SW480 (cell line): ENCODE measurements around the gene GRIK4.
A peak's percentile ranks its signal among the peaks of the same experiment; 100 is the strongest.
"Not testable (repeated sequence)": the region's sequence is repeated elsewhere in the genome, so short reads cannot be mapped to it uniquely, and the experiment has no call there.

Experiments
- DNase-seq: peaks from one replicate; pipeline ENCODE4 v3.0.0-alpha.2; 2016; ENCODE audit warnings: low spot score

The GRIK4 gene

GRCh38 chr11:120995184-120995583, 483.6 kb downstream of the GRIK4 start:
- no peak for DNase-seq

DNA sequence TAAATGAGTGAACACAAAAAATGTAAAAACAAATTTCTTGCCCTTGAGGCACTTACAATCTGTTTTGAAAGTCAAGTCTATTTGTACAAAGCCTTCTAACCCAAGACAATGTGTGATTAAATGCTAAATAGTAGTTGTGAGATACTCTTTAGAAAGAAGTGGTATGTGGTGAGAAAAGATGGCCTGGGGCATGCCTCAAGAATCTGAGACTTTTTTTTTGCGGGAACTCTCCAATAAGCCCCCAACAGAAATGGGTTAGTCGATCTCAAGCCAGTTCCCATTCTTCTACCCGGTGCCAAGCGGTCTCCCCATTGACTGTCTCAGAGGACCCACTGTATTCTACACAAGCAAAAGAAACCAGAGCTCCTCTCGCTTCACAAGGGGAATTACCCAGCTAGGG, 485.4 kb downstream of the GRIK4 start:
- no peak for DNase-seq

DNA sequence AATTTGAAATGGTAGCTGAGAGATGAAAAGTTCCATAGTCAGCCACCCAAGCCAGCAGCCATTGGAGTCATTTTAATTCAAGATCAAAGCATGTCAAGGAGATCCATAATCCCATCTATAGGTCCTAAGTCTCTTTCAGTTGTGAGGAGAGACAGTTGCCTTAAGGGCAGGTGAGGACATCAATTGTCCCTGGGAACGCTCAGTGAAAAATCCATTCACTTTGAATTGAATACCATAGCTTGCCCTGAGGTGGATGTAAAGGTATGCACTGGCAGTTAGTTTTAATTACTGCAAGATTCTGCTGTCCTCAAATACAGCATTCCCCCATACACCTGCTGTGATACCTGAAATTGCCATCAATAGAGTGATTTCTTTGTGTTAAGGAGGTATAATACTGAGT, 487.0 kb downstream of the GRIK4 start:
- no peak for DNase-seq

DNA sequence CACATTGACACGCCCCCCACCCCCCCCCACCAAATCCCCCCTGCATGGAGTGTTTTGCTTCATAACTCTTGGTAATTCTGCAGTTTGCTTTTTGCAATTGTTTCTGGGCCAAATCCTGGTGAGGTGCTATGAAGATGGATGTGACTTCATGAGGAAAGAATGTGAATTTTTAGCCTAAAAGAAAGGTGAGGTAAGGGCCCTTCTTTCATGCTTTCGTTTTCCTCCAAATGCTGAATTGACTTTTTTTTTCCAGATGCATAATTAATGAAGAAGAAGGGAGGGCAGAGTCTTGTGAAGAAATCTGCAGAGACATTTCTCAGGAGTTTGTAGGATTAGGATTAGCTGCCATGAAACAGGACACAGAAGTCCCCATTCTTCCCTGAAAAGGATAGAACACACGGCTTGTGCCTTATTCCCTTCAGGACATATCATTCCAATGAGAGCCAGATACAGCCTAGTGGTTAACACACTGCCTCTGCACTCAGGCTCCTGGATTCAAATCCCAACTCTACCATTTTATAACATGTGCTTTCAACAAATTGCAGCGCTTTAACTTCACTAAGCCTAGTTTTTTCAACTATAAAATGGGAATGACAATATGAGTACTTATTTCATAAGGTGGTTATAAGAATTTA, 492.8 kb downstream of the GRIK4 start:
- no peak for DNase-seq

GRCh38 chr11:121006922-121007321, 495.4 kb downstream of the GRIK4 start:
- no peak for DNase-seq

GRCh38 chr11:121008551-121008950, 497.0 kb downstream of the GRIK4 start:
- DNase-seq = no peak

DNA sequence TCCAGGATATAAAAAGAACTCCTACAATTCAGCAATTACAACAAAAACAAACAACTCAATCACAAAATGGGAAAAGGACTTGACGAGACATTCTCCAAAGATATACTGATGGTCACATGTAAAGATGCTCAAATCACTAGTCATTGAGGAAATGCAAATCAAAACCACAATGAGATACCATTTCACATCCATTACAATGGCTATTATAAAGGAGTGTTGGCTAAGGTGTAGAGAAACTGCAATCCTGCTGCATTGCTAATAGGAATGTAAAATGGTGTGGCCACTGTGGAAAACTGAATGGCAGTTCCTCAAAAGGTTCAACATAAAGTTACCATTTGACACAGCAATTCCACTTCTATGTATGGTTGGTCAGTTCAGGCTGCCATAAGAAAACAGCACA, 500.5 kb downstream of the GRIK4 start:
- DNase-seq = no peak

DNA sequence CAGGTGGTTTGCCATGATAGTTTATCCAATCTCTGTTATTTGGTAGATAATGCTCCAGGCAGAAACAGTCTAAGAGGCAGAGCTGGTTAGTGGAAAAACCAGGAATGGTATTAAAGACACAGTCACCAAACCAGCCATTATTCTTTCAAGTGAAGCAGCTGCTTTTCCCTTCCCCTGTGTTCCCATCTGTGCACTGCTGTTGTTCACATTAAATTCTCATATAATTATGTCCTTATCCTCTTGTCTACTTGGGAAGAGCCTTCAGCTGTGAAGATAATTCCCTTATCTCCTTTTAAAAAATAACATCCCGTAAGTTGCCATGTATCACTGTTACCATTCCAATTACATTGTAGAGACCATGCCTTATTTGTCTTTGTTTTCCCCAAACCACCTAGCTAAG, 507.2 kb downstream of the GRIK4 start:
- DNase-seq = no peak

- not testable (repeated sequence) for DNase-seq
Observed at GRCh38 chr11:121021718-121022117, 510.2 kb downstream of the GRIK4 start.

- DNase-seq = peak; percentile 65
Observed at GRCh38 chr11:121023848-121024751, 512.6 kb downstream of the GRIK4 start, which contains the start of gene TBCEL. Gene TBCEL (plus strand): TSS chr11:121024102. CDS start chr11:121045691, 21,589 bp downstream.

DNA sequence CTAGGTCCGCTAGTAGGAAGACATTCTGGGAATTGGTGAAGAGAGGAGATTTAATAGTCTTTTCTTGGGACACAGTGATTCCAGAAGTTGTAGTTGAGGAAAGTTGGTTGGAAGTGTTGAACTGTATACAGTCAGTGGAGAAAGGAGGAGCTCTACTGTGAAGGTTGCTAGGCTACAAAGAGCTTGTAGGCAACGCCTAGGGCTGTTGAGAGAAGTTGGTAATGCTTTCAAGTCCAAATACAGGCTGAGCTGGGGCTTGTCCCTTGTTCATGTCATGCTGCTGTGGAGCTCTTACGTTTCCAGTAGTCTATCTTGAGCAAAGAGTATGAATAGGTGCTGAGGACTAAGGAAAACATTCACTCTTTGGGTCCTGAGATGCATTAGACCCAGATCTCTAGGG, 513.4 kb downstream of the GRIK4 start:
- DNase-seq = no peak

DNA sequence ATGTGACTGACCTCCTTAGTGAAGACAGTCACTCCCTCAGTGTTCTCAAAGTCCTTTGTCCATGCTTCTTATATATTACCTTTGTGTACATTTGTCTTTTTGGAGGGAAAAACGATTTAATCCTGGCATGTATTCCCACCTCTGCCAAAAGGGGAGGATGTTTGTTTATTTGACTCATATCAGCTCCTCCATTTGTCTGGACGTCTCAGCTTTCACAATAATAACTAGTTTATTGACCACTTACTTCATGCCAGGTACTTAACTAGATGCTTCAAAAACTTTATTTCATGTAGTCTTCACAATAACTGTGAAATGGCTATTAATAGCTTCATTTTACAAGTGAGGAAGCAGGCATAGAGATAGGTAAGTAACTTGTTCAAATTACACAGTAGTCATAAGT, 517.6 kb downstream of the GRIK4 start:
- DNase-seq = no peak

GRCh38 chr11:121029813-121030445, 518.4 kb downstream of the GRIK4 start:
- DNase-seq = no peak

DNA sequence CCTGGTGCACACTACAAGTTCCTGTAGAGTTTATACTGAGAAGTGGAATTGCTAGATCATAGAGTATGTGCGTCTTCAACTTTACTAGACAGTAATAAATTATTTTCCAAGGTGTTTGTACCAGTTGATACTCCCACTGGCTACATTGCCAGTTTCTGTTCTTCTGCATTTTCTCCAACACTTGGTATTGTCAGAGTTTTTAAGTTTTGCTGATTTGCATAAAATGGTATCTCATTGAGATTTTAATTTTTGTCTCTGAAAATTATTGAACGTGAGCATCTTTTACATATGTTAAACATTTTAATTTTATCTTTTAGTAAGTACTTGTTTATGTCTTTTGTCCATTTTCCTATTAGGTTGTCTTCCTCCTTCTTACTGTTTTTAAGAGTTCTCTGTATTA, 519.6 kb downstream of the GRIK4 start:
- no peak for DNase-seq

DNA sequence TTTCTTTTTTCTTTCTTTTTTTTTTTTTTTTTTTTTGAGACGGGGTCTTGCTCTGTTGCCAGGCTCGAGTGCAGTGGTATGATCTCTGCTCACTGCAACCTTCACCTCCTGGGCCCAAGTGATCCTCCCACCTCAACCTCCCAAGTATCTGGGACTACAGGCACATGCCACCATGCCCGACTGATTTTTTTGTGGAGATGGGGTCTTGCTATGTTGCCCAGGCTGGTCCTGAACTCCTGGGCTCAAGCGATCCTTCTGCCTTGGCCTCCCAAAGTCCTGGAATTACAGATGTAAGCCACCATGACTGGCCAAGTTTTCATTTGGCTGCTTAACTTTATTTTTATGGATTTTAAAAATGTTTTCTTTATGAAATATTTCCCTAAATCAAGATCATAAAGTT, 520.1 kb downstream of the GRIK4 start:
- not testable (repeated sequence) for DNase-seq

GRCh38 chr11:121032546-121032945, 521.0 kb downstream of the GRIK4 start:
- DNase-seq = no peak

DNA sequence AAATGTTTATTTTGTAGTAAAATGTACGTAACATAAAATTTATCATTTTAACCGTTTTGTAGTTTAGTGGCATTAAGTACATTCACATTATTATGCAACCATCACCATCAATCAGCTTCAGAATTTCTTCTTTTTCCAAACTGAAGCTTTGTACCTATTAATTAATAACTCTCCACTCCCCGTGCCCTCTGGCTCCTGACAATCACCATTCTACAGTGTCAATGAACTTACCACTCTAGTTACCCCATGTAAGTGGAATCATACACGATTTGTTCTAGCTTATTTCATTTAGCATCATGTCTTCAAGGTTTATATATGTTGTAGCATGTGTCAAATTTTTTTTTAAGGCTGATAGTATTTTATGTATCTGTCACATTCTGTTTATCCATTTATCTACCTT, 522.1 kb downstream of the GRIK4 start:
- DNase-seq = no peak

DNA sequence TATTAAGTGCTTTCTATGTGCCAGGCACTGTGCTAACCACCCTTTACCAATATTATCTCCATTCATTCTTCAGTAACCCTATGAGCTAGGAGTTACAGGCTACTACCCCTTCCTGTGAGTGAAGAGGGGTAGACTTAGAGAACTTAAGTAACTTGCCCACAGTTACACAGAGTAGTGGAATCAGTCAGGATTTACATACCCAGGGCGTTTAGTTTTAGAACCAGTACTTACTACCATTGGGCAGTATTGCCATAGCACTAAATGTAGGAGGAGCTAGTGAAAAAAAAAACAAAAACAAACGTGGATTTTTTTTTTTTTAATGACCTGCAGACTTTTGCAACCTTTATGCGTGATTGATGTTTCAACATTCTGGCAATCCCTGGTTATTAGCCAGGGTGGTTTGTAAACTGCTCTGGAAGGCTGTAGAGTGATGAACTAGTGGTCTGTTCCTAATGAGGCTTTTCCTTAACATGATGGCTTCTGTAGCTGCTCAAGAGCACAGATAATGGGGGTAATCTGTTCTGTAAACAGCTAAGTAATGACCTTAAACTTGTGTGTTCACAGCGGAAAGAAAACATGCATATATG, 523.7 kb downstream of the GRIK4 start:
- DNase-seq = no peak

DNA sequence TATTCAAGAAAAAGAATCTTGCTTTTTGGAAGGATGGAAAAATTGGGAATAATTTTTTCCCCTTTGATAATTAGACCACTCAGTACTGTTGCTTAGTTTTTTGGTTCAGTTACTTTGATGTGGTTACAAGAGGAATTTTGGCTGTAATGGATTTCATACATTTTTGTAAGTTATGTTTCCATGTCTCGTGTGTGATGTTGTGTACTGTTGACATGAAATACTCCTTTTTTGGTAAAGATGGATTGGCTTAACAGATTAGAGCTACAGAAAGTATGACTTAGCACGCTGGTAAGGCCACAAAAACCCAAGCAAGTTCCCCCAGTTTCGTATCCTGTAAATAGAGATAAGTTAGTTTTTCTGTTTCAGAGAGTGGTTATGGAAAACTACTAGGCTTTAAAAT, 524.2 kb downstream of the GRIK4 start:
- DNase-seq = peak; percentile 22

DNA sequence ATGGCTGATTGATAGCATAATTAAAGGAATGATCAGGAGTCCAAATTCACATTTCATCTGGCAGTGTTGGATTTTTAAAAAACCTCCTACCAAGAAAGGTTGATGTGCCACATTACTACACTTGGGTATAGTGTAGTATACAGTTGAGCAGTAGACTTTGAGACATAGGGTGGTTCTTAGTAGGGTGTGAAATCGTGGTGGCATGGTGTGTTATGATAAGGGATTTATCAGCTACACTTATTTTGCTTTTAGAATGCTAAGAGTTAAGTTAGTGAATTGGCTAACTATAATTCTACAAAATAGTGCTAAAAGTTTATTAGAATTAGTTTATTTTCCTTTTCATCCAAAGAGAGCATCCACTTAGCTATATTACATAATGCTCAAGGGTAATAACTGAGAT, 525.5 kb downstream of the GRIK4 start:
- no peak for DNase-seq
